Measurements from ENCODE around the gene ZSWIM6.

ZSWIM6 gene

GRCh38 chr5:61332851-61333320, 828 bp downstream of the ZSWIM6 start:
- DNase-seq (ENCODE audit: low read depth), result peak; percentile 80

- DNase-seq (ENCODE audit: low read depth), result no peak
These were observed 1.4 kb downstream of the ZSWIM6 start for GRCh38 chr5:61333321-61333953.

GRCh38 chr5:61333954-61334867, 2.2 kb downstream of the ZSWIM6 start:
- DNase-seq (ENCODE audit: low read depth), result no peak

GRCh38 chr5:61334868-61335615, 3.0 kb downstream of the ZSWIM6 start:
- DNase-seq (ENCODE audit: low read depth), result peak; percentile 81

GRCh38 chr5:61339764-61340163, 7.7 kb downstream of the ZSWIM6 start:
- no peak for DNase-seq (ENCODE audit: low read depth)

- DNase-seq (ENCODE audit: low read depth), result no peak
These were observed 8.8 kb downstream of the ZSWIM6 start for GRCh38 chr5:61340775-61341361.

GRCh38 chr5:61342071-61342501, 10.0 kb downstream of the ZSWIM6 start:
- DNase-seq (ENCODE audit: low read depth), result peak; percentile 74

GRCh38 chr5:61344187-61344944, 12.3 kb downstream of the ZSWIM6 start:
- DNase-seq (ENCODE audit: low read depth), result no peak

GRCh38 chr5:61346511-61346910, 14.5 kb downstream of the ZSWIM6 start:
- no peak for DNase-seq (ENCODE audit: low read depth)

GRCh38 chr5:61347080-61347479, 15.0 kb downstream of the ZSWIM6 start:
- DNase-seq (ENCODE audit: low read depth), result peak; percentile 32

- no peak for DNase-seq (ENCODE audit: low read depth)
These were observed 16.4 kb downstream of the ZSWIM6 start for GRCh38 chr5:61348447-61348846.

GRCh38 chr5:61349935-61350334, 17.9 kb downstream of the ZSWIM6 start:
- no peak for DNase-seq (ENCODE audit: low read depth)

- DNase-seq (ENCODE audit: low read depth), result no peak
These were observed 18.5 kb downstream of the ZSWIM6 start for GRCh38 chr5:61350535-61350934.

GRCh38 chr5:61351733-61352132, 19.7 kb downstream of the ZSWIM6 start:
- no peak for DNase-seq (ENCODE audit: low read depth)

- no peak for DNase-seq (ENCODE audit: low read depth)
These were observed 20.1 kb downstream of the ZSWIM6 start for GRCh38 chr5:61352180-61352579.

GRCh38 chr5:61352612-61353156, 20.6 kb downstream of the ZSWIM6 start:
- no peak for DNase-seq (ENCODE audit: low read depth)

- no peak for DNase-seq (ENCODE audit: low read depth)
These were observed 21.2 kb downstream of the ZSWIM6 start for GRCh38 chr5:61353293-61353692.

- DNase-seq (ENCODE audit: low read depth), result no peak
These were observed 22.1 kb downstream of the ZSWIM6 start for GRCh38 chr5:61354199-61354598.

GRCh38 chr5:61357745-61358144, 25.7 kb downstream of the ZSWIM6 start:
- DNase-seq (ENCODE audit: low read depth), result no peak

GRCh38 chr5:61362796-61363368, 30.8 kb downstream of the ZSWIM6 start:
- peak; percentile 41 for DNase-seq (ENCODE audit: low read depth)
